NCI-H510A treated with DMSO at 0.1 percent for 48 hours (cell line): ENCODE data around the gene GTPBP6.
"Not testable (repeated sequence)": the region's sequence is repeated elsewhere in the genome, so short reads cannot be mapped to it uniquely, and the experiment has no call there.

Experiments
- DNase-seq: peaks from one replicate; lab custom pipeline; 2025; lab: John Stamatoyannopoulos, UW

The GTPBP6 gene

DNA sequence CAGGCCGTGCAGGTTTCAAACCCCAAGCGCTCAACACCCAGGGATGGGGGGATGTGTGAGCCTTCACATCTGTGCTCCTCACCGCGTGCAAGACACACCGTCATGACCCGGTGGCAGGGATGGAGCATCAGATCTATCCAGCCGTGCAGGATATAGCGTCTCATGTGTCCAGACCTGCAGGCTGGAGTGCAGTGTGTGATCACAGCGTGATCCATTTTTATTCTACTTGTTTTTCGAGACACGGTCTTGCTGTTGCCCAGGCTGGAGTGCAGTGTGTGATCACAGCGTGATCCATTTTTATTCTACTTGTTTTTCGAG, 32.7 kb upstream of the GTPBP6 start:
- DNase-seq, result not testable (repeated sequence)

DNA sequence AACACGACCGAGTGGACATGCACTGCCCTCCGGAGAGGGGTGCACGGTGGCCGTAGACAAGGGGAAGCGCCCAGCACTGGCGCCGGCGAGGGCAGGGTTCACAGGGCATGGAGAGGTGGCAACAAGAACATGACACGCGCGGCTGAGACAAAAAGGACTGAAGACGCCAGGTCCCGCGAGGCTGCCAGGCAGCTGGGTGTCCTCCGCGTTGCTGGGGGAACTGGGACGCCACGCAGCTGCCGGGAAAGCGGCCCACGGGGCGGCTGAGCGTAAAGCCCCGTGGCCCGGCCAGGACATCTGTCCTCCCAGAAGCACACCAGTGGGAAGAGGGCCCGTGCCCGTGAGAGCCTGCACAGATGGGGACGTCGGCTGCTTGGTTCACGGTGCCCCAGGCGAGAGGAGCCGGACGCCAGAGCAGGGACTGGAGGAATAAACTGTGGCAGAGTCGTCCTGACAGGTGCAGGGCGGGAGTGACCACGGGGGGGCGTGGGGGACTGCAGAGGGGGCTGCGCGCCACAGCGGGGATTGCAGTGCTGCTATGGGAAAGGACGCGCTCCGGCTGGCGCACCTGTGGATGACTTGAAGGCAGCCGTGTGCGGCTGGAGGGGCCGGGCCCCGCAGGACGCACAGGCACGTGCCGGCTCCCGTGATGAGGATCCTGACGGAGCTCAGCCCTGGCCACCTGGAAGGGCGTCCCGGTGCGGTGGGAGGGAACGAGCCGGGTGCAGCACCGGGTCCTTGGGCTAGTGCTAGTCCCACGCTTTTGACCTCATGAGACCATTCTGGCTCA, 32.1 kb upstream of the GTPBP6 start:
- no peak for DNase-seq

DNA sequence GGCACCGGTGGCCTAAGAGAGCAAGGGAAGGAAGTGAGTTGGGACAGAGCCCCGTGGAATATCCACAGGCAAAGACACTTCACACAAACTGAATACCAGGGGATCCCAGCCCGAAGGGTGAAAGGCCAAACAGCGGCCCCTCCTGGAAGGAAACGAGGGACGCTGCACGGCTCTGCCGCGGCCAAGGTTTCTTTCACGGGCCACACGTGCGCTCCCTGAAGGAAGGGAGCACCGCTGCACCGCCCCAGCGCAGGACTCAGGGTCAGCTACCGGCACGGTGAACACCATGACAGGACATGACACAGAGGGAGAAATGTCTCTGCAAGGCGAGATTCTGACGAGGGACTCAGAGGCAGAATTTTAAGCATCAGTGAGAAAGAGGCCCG, 31.5 kb upstream of the GTPBP6 start:
- no peak for DNase-seq

DNA sequence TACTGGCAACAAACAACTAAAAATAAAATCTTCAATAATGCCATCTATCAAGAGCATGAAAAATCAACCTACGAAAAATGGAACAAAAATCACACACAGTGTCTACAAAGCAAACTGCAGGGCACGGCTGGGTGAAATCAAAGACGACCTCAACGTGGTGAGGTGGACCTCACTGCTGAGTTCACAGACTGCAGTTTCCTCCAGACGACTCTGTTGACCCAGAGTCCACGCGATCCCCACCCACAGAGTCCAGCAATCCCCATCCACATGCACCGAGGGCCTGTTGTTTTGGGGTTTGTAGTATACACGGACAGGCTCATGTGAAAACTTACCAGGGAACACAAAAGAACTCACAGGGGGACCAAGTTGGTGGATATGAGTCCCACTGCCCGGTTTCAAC, 31.1 kb upstream of the GTPBP6 start:
- DNase-seq, result no peak

DNA sequence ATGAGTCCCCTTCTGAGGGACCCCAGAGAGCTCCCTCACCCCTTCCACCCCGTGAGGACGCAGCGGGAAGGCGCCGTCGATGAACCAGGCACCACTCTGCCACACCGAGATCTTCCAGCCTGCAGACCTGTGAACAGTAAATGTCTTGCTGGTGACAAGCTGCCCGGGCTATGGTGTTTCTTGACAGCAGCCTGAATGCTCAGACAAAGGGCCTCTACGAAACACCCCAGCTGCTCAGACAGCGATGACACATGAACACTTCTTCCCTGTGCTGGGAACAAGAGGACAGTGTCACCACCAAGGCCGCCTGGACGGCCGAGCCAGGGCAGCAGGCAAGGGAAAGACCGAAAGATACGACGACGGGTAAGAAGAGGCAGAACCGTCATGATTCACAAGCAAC, 30.6 kb upstream of the GTPBP6 start:
- DNase-seq, result no peak

DNA sequence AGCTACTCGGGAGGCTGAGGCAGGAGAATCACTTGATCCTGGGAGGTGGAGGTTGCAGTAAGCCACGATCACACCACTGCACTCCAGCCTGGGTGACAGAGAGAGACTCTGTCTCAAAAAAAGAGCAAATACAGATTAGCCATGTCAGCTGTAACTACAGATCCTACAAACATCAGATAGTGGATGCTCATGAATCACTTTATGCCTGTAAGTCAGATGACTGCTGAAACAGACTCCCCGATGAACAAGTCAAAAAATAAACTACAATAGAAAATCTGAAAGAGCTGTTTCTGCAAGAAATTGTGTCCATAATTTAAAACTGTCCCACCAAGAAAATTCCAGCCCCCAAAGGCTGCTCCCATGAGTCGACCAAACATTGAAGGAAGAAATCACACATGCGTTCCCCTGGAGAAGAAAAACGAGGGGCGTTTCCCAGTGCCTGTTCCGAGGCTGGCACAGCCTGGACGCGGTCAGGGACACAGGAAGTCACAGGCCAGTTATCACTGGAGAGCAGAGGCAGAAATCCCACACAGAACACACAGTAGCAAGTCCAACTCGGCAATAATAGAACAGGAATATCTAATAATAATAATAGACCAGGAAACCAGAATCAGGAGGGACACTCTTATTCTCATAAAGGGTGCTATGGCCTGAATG, 30.0 kb upstream of the GTPBP6 start:
- DNase-seq, result no peak

DNA sequence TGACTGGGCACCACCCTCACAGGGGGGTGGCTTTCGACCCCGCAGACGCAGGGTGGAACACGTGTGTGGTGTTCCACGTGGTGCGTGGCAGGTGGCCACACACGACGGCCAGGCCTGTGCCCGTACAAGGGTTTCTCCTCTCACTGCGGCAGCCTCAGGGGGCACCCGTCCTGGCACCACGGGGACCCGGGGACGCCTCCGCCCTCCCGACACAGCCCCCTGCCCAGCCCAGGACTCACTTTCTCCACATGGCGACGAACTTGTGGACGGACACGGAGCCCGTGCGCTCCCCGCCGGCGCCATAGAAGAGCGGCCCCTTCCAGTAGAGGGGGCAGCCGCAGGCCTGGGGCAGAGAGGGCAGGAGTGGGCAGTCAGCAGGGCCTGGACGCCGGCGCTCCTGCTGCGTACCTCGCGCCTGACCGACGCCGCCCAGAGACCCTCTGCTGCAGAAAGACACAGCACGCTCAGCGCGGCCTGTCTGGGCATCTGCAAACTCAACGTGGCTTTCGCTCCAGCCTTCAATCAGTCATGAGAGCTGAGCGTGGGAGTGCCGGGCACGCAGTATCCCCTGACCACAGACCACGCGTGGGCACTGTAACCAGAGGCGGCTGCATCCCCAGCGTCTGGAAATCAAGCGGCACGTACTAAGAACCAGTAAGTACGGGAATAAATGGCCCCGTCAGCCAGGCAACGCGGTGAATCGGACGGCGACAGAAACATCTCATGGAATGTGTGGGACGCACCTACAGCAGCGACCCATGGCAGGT, 28.9 kb upstream of the GTPBP6 start:
- no peak for DNase-seq

DNA sequence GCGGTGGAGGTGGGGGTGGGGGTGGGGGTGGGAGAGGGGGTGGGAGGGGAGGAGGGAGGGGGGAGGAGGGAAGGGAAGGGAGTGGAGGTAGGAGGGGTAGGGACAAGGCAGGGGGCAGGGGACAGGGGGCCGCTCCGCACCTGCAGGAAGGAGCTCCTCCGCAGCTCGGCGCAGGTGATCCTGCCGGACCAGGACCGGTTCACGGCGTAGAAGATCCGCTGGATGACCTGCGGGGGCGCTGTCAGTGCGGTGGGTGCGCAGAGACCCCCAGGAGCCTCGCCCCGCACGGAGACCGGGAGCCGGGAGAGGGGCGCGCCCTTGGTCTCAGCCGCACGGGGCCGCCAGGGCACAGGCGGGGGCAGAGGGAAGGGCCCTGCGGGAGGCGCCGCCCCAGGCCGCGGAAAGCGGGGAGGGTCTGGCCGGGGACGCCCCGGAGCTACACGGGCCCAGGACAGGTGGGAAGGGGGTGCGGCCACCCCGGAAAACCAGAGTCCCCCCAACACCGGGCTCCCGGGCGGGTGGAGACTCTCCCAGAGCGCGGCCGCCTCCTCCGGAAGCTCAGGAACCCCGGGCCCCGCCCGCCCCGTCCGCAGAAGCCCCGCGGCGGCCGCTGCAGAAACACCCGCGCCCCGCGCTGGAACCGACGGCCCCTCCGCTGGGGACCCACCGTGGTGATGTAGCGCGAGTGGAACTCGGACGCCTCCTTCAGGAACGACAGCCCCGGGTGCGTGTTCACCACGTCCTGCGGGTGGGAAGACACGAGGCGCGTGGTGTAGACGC, 27.6 kb upstream of the GTPBP6 start:
- no peak for DNase-seq

DNA sequence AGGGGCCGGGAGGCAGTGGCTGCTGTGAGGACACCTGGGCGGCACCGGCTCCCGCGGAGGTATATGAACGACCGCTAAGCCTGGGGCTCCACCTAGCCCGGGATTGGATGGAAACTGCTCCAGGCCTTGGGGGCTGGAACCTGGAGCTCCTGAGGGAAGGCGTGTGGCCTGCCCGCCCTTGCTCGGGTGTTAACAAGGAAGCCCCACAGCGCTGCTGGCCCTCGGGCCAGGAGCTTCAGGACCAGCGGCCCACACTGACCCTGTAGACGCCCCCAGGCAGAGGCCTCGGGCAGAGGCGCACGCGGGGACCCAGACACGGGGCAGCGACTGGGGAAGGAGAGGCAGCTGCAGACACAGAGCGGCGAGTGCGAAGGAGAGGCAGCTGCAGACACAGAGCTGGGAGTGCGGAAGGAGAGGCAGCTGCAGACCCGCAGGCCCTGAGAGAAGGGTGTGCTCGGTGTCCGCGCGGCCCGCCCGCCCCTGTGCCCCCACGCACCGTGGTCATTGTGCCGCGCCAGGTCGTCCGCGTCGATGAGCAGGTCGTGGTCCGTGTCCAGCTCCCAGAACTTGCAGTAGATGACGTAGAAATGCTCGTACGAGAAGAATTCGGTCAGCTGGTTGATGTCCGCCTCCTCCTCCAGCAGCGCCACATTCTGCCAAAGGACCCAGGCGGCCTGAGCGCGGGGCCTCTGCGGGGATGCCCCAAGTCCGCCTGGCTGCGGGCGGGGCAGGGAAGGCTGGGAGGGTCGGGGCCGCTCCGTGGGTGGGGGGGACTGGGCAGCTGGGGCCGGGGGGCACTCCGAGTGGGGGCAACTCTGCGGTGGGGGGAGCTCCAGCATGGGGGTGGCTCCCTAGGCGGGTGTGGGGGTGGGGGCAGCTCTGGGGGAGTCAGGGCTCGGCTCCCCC, 26.7 kb upstream of the GTPBP6 start:
- DNase-seq, result no peak

DNA sequence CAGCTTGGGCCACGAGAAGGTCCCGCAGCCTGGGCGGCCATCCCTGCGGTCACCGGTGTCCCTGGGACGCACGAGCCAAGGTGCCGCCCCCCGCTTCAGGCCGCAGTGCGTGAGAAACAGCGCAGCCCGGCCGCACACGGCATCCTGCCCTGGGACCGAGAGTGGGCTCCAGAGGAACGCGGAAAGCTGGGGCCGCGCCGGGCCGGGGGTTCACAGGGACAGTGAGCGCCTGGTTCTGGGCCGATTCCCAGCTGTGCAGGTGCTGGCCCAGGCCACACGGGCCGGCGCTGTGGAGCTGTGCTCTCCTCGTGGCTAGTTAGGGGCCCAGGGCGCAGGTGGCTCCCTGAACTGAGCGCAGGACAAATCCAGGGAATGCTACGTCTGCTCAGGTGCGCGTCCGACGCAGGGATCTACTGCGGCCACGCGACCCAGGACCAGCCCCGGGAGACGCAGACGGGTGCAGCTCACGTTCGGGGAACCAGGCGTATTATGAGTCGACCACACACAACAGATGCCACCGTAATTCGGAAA, 25.8 kb upstream of the GTPBP6 start:
- DNase-seq, result no peak

DNA sequence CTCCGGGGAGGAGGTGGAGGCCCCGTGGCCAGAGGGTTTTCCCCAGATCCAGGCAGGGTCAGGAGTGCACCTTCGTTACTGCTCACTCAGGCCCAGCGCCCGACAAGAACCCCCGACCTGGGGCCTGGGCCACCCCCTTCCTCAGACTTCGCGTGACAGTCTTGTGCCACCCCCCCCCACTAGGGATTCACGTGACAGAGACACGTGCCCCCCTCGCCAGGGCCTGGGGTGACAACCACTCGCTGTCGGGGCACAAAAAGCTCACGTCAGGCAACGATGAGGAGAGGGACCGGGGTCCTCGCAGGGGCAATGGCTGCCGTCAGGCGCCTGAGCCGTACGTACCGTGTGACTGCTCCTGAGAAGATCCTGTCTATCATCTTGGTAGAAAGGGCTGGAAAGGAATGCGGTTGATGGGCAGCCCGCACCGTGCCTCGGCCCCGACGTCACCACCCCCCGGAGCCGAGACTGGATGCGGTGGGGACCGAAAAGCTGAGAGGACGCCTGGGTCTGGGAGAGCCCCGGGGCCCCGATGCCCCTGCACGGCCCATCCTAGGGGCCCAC, 23.0 kb upstream of the GTPBP6 start:
- no peak for DNase-seq

DNA sequence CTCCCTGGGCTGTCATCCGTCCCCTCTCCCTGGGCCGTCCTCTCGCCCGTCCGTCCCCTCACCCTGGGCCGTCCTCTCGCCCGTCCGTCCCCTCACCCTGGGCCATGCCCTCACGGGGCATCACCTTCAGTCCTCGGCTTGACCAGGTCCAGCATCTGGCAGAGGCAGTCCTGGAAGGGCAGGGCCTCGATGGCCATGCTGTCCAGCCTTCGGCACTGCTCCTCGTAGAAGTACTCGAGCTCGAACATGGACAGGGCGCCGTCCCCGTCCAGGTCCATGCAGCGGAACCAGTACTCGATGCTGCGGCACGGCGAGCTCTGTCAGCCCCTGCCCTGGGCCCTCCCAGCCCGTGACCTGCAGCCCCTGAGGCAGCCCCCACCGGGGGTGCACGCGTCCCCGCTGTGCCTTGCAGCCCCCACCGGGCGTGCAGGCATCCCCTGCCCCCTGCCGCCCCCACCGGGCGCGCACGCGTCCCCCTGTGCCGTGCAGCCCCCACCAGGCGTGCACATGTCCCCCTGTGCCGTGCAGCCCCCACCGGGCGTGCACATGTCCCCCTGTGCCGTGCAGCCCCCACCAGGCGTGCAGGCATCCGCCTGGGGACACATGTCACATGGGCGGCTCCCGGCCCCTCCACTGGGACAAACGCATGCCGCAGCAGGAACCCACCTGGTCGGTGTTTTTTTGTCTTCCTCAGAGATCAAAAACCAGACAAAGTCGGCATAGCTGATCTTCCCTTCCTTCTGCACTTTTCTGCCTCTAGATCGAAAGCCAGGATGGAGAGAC, 22.2 kb upstream of the GTPBP6 start:
- no peak for DNase-seq

DNA sequence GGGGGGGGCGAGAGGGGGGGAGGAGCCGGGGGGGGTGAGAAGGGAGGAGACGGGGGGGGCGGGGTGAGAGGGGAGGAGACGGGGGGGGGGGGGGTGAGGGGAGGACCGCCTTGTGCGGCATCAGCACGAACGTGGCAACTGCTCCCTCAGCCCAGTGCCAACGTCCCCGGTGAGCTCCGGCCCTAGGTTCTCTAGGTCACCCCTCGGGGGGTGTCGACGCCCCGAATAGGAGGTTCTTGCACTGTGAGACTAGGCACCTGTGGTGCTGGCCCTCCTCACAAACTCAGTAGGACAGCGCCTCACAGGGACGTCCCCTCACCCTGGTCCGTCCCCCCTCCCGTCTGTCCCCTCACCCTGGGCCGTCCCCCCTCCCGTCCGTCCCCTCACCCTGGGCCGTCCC, 21.5 kb upstream of the GTPBP6 start:
- no peak for DNase-seq

DNA sequence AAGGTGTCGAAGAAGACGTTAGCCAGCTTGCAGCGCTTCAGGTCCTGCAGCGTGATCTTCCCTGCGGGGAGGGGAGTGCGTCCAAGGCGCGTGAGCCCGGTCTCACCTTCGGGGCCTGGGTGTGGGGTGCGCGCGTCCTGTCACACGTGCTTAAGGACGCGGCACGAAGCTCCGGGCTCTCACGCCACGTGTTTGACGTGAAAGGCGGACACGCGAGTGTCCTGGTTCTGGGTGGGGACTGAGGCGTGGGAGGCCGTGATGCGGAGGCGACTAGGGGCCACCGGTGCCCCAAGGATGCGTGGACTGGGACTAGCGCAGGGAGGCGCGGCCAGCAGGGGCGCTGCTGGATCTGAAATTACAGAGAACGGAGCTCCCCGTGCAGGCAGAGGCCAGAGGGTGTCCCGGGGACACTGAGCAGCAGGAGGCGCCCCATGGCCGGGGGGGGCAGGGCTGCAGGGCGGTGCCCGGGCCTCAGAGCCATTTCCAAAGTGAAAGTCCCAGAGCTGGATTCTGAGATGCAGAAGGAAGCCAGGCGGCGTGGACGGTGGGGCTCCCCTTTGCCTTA, 20.3 kb upstream of the GTPBP6 start:
- DNase-seq, result no peak

DNA sequence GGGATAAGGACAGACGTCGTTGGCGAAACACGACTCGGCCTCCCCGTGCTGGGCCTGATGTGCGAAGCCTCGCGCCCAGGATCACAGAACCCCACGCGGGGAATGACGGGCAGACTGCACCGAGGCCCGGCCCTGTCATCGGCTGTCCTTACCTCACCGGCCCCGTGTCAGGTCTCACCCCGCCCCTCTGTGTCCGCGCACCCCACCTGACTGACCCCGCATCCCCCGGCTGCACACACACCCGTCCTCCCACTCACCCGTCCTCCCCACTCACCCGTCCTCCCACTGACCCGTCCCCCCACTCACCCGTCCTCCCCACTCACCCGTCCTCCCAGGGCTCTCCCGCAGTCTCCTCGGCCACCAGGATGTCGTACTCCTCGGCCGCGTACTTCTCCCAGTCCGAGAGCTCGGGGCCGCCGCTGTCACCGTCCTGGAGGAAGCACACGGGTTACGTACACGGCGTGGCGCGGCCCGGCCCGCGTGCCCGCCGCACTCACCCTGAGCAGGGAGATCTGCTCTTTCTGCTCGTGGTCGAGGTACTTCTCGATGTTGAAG, 19.8 kb upstream of the GTPBP6 start:
- DNase-seq, result no peak

DNA sequence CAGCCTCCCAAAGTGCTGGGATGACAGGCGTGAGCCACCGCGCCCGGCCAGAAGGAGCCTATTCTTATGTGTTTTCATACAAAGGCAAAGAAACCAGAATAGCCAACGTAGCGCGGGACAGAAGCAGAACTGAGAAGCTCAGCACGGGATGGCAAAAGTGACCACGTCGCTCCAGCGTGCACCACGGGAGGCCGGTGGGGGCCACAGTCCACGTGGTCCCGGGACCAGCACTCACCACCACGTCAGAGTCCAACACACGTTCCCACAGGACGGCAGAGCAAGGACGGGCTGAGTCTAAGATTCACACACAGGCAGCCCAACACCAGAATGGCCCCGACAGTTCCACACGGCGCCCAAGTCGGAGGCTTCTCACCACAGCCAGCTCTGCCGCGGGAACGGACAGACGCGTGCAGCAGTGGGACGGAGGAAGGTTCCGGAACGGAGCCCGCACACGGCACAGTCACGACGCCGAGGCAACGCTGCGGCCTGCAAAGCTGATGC, 18.8 kb upstream of the GTPBP6 start:
- DNase-seq, result no peak

DNA sequence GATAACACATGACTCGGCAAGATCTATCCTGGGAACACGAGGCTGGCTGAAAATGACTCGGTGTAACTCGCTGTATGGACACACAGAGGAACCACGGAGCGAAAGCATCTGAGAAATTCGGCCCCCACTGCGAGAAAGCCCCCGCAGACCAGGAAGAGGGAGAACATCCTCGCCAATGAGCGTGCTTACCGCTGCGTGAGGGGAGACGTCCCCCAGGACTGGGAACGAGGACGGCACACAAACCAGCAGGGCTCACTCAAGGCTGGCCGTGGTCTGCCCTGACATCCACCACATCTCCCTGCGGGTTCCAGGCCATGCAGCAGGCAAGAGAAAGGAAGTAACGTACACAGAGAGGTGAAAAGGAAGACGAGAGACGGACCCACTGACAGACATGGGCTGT, 17.6 kb upstream of the GTPBP6 start:
- no peak for DNase-seq

DNA sequence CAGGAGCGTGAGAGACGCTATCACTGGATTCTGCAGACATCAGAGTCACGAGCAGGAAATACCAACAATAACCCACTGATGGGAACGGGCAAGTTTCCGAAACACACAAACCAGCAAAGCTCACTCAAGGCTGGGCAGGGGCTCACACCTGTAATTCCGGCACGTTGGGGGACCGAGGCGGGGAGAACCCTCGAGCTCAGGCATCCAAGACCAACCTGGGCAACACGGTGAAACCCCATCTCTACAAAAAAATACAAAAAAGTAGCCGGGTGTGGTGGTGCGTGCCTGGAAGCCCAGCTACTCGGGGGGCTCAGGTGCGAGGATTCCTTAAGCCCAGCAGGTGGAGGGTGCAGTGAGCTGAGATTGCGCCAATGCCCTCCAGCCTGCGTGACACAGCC, 17.2 kb upstream of the GTPBP6 start:
- DNase-seq, result no peak
